NCI-H82 treated with DMSO at 0.1 percent for 48 hours (cell line): ENCODE data around the gene GJD4.

Experiments
- DNase-seq: peaks from one replicate; lab custom pipeline; 2025; ENCODE audit not compliant: unreplicated experiment; lab: John Stamatoyannopoulos, UW

Gene GJD4

DNA sequence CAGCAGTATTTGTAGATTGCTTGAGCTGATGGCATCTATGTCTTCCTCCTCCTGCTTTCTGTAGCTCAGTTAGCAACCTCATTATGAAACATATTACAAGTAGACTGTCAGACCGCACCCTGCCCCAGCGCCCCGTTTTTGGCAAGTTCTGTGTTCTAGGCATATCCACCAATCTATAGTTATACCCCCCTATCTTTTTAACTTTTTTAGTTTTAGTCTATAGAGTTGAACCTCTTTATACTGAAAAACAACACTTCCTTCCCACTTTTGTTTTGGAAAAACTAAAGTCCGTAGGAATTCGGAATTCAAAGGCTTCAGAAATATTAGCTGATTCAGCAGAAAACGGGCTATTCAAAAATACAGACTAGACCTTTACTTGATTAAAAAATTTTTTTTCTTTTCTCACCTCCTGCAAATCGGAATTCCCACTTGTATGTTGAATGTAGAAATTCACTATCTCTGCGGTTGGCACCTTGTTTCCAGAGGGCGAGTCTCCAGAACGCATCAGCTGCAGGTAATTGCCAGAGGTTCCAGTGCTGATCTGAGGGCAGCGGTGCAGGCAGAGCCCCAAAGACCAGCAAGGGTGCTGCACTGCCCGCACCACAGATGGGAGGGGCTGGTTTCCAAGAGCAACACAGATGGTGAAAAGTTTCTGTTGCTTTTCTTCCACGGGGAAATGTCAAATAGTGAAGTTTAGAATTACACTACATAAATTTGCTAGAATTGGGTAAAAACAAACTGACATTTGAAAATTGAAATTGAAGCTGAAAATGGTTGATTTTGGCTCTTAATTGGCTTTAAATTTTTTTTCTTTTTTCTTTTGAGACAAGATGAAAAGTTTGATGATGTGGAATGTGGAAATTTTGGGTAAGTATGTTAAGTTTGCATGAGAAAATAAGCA is 39.2 kb downstream of the GJD4 start:
- DNase-seq = no peak

DNA sequence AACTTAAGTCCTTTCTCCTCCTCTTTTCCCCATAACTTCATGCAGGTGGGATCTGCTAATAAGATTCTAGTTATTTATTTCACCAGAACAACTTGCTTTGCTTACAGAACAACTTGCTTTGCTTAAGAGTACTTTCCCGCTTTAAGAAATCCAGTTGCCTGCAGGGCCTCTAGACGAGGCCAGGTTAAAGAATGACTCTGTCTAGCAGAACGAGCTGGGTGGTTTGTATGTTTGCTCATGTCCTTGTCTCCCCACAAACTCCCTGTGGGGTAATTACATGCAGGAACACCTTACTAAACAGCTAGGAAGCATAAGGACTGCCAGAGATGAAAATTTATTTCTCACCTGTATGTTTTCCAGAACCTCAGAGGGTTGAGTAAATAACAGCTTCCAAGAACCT is 45.8 kb downstream of the GJD4 start:
- no peak for DNase-seq

DNA sequence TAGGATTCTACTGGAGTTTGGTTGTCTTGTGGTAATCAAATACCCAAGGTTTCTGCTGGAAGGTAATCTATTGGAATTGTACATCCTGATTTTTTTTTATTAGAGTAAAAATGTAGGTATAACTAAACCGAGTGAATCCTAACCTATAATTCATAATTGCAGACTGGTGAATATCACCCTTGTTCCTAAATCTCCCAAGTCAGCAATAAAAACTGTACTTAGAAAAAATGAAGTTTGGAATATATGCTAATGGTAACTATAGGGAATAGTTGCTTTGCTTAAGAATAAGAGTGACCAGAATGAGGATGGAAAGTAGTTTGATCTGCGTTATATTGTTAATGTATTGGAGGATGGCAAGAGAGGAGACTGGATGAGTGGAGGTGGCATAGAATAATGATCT is 47.7 kb downstream of the GJD4 start:
- no peak for DNase-seq

DNA sequence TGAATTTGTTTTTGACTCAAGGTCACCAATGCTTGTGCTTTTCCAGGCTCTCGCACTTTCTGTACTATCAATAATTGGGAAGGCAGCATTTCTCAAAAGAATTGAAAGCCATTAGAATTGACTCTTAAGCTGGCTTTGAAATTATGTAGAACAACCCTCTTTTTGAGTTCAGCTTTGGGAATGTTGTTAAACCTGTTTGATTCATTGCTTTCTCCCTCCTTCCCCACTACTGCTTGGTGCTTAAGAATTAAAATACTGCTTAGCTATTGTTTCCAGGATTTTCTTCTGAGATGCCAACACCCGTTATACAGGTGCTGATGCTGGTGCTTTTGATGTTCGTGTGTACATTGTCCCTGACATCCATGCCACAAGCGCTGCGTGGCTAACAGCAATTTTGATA is 52.5 kb downstream of the GJD4 start:
- no peak for DNase-seq
